CD4-positive, alpha-beta T cell treated with Interferon gamma for 1 hour (primary cell): ENCODE data around the gene EXTL2.
"Not testable (repeated sequence)": the region's sequence is repeated elsewhere in the genome, so short reads cannot be mapped to it uniquely, and the experiment has no call there.

Experiments used
- DNase-seq: peaks from one replicate; pipeline ENCODE4 v3.0.0-alpha.2; 2020

The EXTL2 gene

GRCh38 chr1:100894603-100895539 is at the start of gene EXTL2:
Gene EXTL2 (minus strand): TSS chr1:100894842. CDS start chr1:100888757, 6,085 bp downstream.
- DNase-seq, result peak; percentile 29

- DNase-seq, result no peak
Observed at GRCh38 chr1:100943533-100943932, 48.9 kb upstream of the EXTL2 start.

GRCh38 chr1:100942304-100943046 is 47.8 kb upstream of the EXTL2 start:
- no peak for DNase-seq

GRCh38 chr1:100941580-100942216 is 47.1 kb upstream of the EXTL2 start:
- no peak for DNase-seq

- no peak for DNase-seq
Observed at GRCh38 chr1:100941098-100941527, 46.5 kb upstream of the EXTL2 start.

GRCh38 chr1:100936194-100936967 is 41.7 kb upstream of the EXTL2 start:
- DNase-seq, result no peak

- not testable (repeated sequence) for DNase-seq
Observed at GRCh38 chr1:100933555-100933954, 38.9 kb upstream of the EXTL2 start.

- no peak for DNase-seq
Observed at GRCh38 chr1:100931716-100932115, 37.1 kb upstream of the EXTL2 start.

- DNase-seq, result no peak
Observed at GRCh38 chr1:100930494-100930893, 35.9 kb upstream of the EXTL2 start.

GRCh38 chr1:100928128-100928527 is 33.5 kb upstream of the EXTL2 start:
- peak; percentile 3 for DNase-seq

- DNase-seq, result peak; percentile 57
Observed at GRCh38 chr1:100927276-100927675, 32.6 kb upstream of the EXTL2 start.

- DNase-seq, result no peak
Observed at GRCh38 chr1:100926240-100926639, 31.6 kb upstream of the EXTL2 start.

GRCh38 chr1:100924991-100925390 is 30.3 kb upstream of the EXTL2 start:
- DNase-seq, result no peak

GRCh38 chr1:100924212-100924611 is 29.6 kb upstream of the EXTL2 start:
- DNase-seq, result no peak

GRCh38 chr1:100921110-100921706 is 26.6 kb upstream of the EXTL2 start:
- DNase-seq, result no peak

GRCh38 chr1:100912019-100912418 is 17.4 kb upstream of the EXTL2 start:
- DNase-seq, result no peak

- DNase-seq, result no peak
Observed at GRCh38 chr1:100909018-100909417, 14.4 kb upstream of the EXTL2 start.

GRCh38 chr1:100907887-100908286 is 13.2 kb upstream of the EXTL2 start:
- DNase-seq, result no peak

GRCh38 chr1:100905181-100905580 is 10.5 kb upstream of the EXTL2 start:
- no peak for DNase-seq

GRCh38 chr1:100904528-100904927 is 9.9 kb upstream of the EXTL2 start:
- no peak for DNase-seq

- no peak for DNase-seq
Observed at GRCh38 chr1:100903777-100904176, 9.1 kb upstream of the EXTL2 start.

GRCh38 chr1:100902365-100902764 is 7.7 kb upstream of the EXTL2 start:
- DNase-seq, result no peak
